ENCODE measurements around the gene C20orf173. TPM values are rescaled to one million over a fixed set of nuclear protein-coding genes. Genes with fewer than 3 reads are reported as not detected.
A peak's percentile ranks its signal among the peaks of the same experiment; 100 is the strongest.

The C20orf173 gene
- total RNA-seq, 3 donors from 2014 or later (not counting 1 experiment from before 2014, with no cell fraction given) = not detected

- DNase-seq (no peak), ATAC-seq (no peak)
- 96% methylated on average over 11 of the region's 11 CpGs for WGBS (ENCODE audit: insufficient coverage)
- H3K9me3 Mint-ChIP-seq = no peaks in the 10 kb centered on the region
- peak overlapping the region in 1 of 2 donors; percentile 57 for H3K27ac Mint-ChIP-seq
- Histone ChIP-seq H3K4me1 (ENCODE audit: control insufficient read depth, insufficient read depth, low read length) (no peaks in the 10 kb centered on the region), H3K9me3 (ENCODE audit: control insufficient read depth, insufficient read depth, low read length) (no peaks in the 10 kb centered on the region), H3K36me3 (ENCODE audit: control insufficient read depth, insufficient read depth, low read length) (peaks cover 53% of the 10 kb centered on the region), H3K27me3 (ENCODE audit: control insufficient read depth, insufficient read depth, low read length) (no peaks in the 10 kb centered on the region), H3K27ac (ENCODE audit: low read length) (no peak overlapping the region), H3K4me3 (ENCODE audit: low read length) (no peak overlapping the region)
- TF ChIP-seq CTCF (IDR thresholded peaks at IDR 0.05) = no peak
- no peak overlapping the region for H3K4me3 Mint-ChIP-seq
- no peaks in the 10 kb centered on the region for H3K36me3 Mint-ChIP-seq
- no peaks in the 10 kb centered on the region for H3K27me3 Mint-ChIP-seq (ENCODE audit: low read depth in 2 of 2)
- intact Hi-C loops (cut with micrococcal nuclease) = no loop called here
- peaks cover 0 to 10% of the 10 kb centered on the region in 2 donors for H3K4me1 Mint-ChIP-seq
These were observed 15.0 kb downstream of the C20orf173 start for GRCh38 chr20:35514371-35514932.

GRCh38 chr20:35511814-35512420 lies 17.5 kb downstream of the C20orf173 start:
- Mint-ChIP-seq H3K36me3 (no peaks in the 10 kb centered on the region), H3K4me1 (peaks cover 8 to 9% of the 10 kb centered on the region in 2 donors), H3K27ac (no peak overlapping the region), H3K27me3 (ENCODE audit: low read depth in 2 of 2) (no peaks in the 10 kb centered on the region), H3K4me3 (no peak overlapping the region), H3K9me3 (no peaks in the 10 kb centered on the region)
- 96% methylated on average over 2 of the region's 2 CpGs for WGBS (ENCODE audit: insufficient coverage)
- DNase-seq (peak in 1 of 2 donors; percentile 16), ATAC-seq (no peak)
- peaks cover 76% of the 10 kb centered on the region for H3K36me3 ChIP-seq (ENCODE audit: control insufficient read depth, insufficient read depth, low read length)
- H3K27ac ChIP-seq (ENCODE audit: low read length) = no peak overlapping the region
- H3K4me1 ChIP-seq (ENCODE audit: control insufficient read depth, insufficient read depth, low read length) = no peaks in the 10 kb centered on the region
- H3K9me3 ChIP-seq (ENCODE audit: control insufficient read depth, insufficient read depth, low read length) = no peaks in the 10 kb centered on the region
- no peak for TF ChIP-seq CTCF (IDR thresholded peaks at IDR 0.05)
- intact Hi-C loops (cut with micrococcal nuclease) = no loop called here
- no peak overlapping the region for H3K4me3 ChIP-seq (ENCODE audit: low read length)
- H3K27me3 ChIP-seq (ENCODE audit: control insufficient read depth, insufficient read depth, low read length) = no peaks in the 10 kb centered on the region

DNA sequence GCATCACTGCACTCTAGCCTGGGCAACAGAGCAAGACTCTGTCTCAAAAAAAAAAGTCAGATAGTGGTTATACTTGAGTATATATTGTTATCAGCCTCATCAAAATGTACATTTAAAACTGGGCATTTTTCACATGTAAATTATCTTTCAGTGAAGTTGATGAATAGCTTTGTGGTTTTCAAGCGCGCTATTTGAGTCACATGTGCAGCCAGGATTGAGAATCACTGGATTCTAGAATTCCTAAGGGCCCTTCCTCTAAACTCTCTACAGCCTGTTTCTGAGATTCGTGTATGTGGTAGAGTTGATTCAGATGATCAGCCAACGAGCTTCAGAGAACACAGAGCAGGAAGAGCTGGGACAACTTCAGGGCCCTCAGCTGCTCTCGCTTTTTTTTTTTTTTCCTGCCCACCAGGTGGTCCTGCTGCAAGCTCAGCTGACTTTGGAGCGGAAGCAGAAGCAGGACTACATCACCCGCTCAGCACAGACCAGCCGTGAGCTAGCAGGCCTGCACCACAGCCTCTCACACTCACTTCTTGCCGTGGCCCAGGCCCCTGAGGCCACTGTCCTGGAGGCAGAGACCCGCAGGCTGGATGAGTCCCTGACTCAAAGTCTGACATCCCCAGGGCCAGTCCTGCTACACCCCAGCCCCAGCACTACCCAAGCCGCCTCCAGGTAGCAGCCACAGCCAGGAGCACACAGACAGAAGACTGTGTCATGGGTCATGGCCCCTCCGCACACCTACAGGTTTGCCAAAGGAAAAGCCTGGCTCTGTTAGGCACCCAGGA lies 18.3 kb downstream of the C20orf173 start:
- DNase-seq = no peak
- Mint-ChIP-seq H3K27me3 (ENCODE audit: low read depth in 2 of 2) (no peaks in the 10 kb centered on the region), H3K9me3 (no peaks in the 10 kb centered on the region), H3K36me3 (no peaks in the 10 kb centered on the region), H3K27ac (no peak overlapping the region), H3K4me1 (peaks cover 14 to 16% of the 10 kb centered on the region in 2 donors), H3K4me3 (no peak overlapping the region)
- 98% methylated on average over 9 of the region's 12 CpGs for WGBS (ENCODE audit: insufficient coverage)
- no peak overlapping the region for H3K4me3 ChIP-seq (ENCODE audit: low read length)
- H3K27me3 ChIP-seq (ENCODE audit: control insufficient read depth, insufficient read depth, low read length) = no peaks in the 10 kb centered on the region
- peaks cover 2% of the 10 kb centered on the region for H3K4me1 ChIP-seq (ENCODE audit: control insufficient read depth, insufficient read depth, low read length)
- H3K9me3 ChIP-seq (ENCODE audit: control insufficient read depth, insufficient read depth, low read length) = no peaks in the 10 kb centered on the region
- no peak overlapping the region for H3K27ac ChIP-seq (ENCODE audit: low read length)
- peaks cover 84% of the 10 kb centered on the region for H3K36me3 ChIP-seq (ENCODE audit: control insufficient read depth, insufficient read depth, low read length)
- no peak for ATAC-seq
- intact Hi-C loops (cut with micrococcal nuclease) = no loop called here
- no peak for TF ChIP-seq CTCF (IDR thresholded peaks at IDR 0.05)
